Smooth muscle cell (in vitro differentiated cells): ENCODE measurements around the gene RASL11A. TPM values are rescaled to one million over a fixed set of nuclear protein-coding genes. Genes with fewer than 3 reads are reported as not detected.

ENCODE experiments used
- DNase-seq: peaks from one replicate; lab custom pipeline; 2025; ENCODE audit not compliant: unreplicated experiment; lab: John Stamatoyannopoulos, UW
- H2AFZ ChIP-seq: fragments of 200-600 bp; sonication (generic); 2 replicates; pipeline ENCODE4 v1.6.0; 2016; ENCODE audit warnings: antibody characterized with exemption, low read depth, mild to moderate bottlenecking
- H3F3A ChIP-seq: fragments of 200-600 bp; sonication (generic); 2 replicates; pipeline ENCODE4 v1.6.0; 2017; ENCODE audit warnings: antibody characterized with exemption, low read depth
- H3K27ac ChIP-seq: fragments of 200-600 bp; sonication (generic); 2 replicates; pipeline ENCODE4 v1.5.1; 2016; ENCODE audit warnings: low read depth, mild to moderate bottlenecking
- H3K27me3 ChIP-seq: fragments of 200-600 bp; sonication (generic); 2 replicates; pipeline ENCODE4 v1.6.1; 2016; ENCODE audit warnings: low read depth, mild to moderate bottlenecking
- H3K36me3 ChIP-seq: fragments of 200-600 bp; sonication (generic); 2 replicates; pipeline ENCODE4 v1.5.1; 2016; ENCODE audit warnings: low read depth
- H3K4me1 ChIP-seq: fragments of 200-600 bp; sonication (generic); 2 replicates; pipeline ENCODE4 v1.5.1; 2016; ENCODE audit warnings: low read depth
- H3K4me2 ChIP-seq: fragments of 200-600 bp; sonication (generic); 2 replicates; pipeline ENCODE4 v1.6.0; 2016; ENCODE audit warnings: mild to moderate bottlenecking
- H3K4me3 ChIP-seq: fragments of 200-600 bp; sonication (generic); 2 replicates; pipeline ENCODE4 v1.5.1; 2016; ENCODE audit warnings: mild to moderate bottlenecking
- H3K79me2 ChIP-seq: fragments of 200-600 bp; sonication (generic); 2 replicates; pipeline ENCODE4 v1.6.0; 2016; ENCODE audit warnings: low read depth, mild to moderate bottlenecking
- H3K9ac ChIP-seq: fragments of 200-600 bp; sonication (generic); 2 replicates; pipeline ENCODE4 v1.6.0; 2016; ENCODE audit warnings: low read depth
- H3K9me3 ChIP-seq: fragments of 200-600 bp; sonication (generic); replicated peaks from 2 replicates; pipeline ENCODE4 v1.5.1; 2016; ENCODE audit warnings: low read depth
- H4K20me1 ChIP-seq: fragments of 200-600 bp; sonication (generic); 2 replicates; pipeline ENCODE4 v1.6.0; 2016; ENCODE audit warnings: low read depth
- CTCF ChIP-seq: fragments of 200-600 bp; sonication (generic); IDR thresholded peaks from 2 replicates; pipeline ENCODE4 v1.5.1; 2017; ENCODE audit warnings: borderline replicate concordance, mild to moderate bottlenecking, antibody characterized with exemption; ENCODE audit not compliant: insufficient read depth, poor library complexity, severe bottlenecking
- WGBS: methylation state at CpG from one replicate; pipeline ENCODE4 v1.1.7; 2016; ENCODE audit warnings: low lambda C conversion rate; 5-methylcytosine and 5-hydroxymethylcytosine counted together
- polyA plus RNA-seq: library from polyadenylated mRNA; unstranded; fragments of >200 nt; fragmentation: Nextera tagmentation; extraction: Ambion mirVana; gene quantifications from 2 replicates; pipeline ENCODE4 v1.2.1, GENCODE V29; 2016
- total RNA-seq: library from RNA; depleted of rRNA; stranded (reverse); fragments of >200 nt; gene quantifications from 2 replicates; pipeline ENCODE4 v1.2.3, GENCODE V29; 2014

Gene RASL11A
- total and polyA plus RNA-seq, 2 experiments from 2014 or later, result 0.30 to 1.9 TPM

GRCh38 chr13:27281420-27281819, 10.8 kb downstream of the RASL11A start:
- WGBS, result 75% methylated on average over 1 of the region's 1 CpG
- Histone ChIP-seq H3K9ac (no peak overlapping the region), H3K79me2 (no peaks in the 10 kb centered on the region), H3K4me3 (no peak overlapping the region), H3F3A (no peaks in the 10 kb centered on the region), H3K4me1 (no peaks in the 10 kb centered on the region), H2AFZ (no peak overlapping the region), H3K4me2 (no peak overlapping the region), H3K27ac (no peak overlapping the region), H4K20me1 (no peaks in the 10 kb centered on the region), H3K27me3 (peaks cover 19% of the 10 kb centered on the region), H3K9me3 (no peaks in the 10 kb centered on the region), H3K36me3 (no peaks in the 10 kb centered on the region)
- TF ChIP-seq CTCF, result no peak
- no peak for DNase-seq

- no peak for DNase-seq
Observed at GRCh38 chr13:27283906-27284493, 13.4 kb downstream of the RASL11A start.

GRCh38 chr13:27288392-27288791, 17.8 kb downstream of the RASL11A start:
- TF ChIP-seq CTCF, result no peak
- peaks cover 6% of the 10 kb centered on the region for H3K27me3 ChIP-seq
- no peaks in the 10 kb centered on the region for H3K4me1 ChIP-seq
- H3K4me2 ChIP-seq, result no peak overlapping the region
- no peaks in the 10 kb centered on the region for H3K9me3 ChIP-seq
- no peak overlapping the region for H3K4me3 ChIP-seq
- 94% methylated on average over 4 of the region's 4 CpGs for WGBS
- H3K79me2 ChIP-seq, result no peaks in the 10 kb centered on the region
- H3K27ac ChIP-seq, result no peak overlapping the region
- no peaks in the 10 kb centered on the region for H3F3A ChIP-seq
- no peak overlapping the region for H3K9ac ChIP-seq
- no peaks in the 10 kb centered on the region for H3K36me3 ChIP-seq
- H4K20me1 ChIP-seq, result no peaks in the 10 kb centered on the region
- no peak for DNase-seq
- H2AFZ ChIP-seq, result no peak overlapping the region

More at GRCh38 chr13:27283906-27284493, 13.4 kb downstream of the RASL11A start:
- H4K20me1 ChIP-seq, result no peaks in the 10 kb centered on the region
- H3K36me3 ChIP-seq, result no peaks in the 10 kb centered on the region
- no peak overlapping the region for H3K9ac ChIP-seq
- no peaks in the 10 kb centered on the region for H3K4me1 ChIP-seq
- no peak overlapping the region for H2AFZ ChIP-seq
- H3F3A ChIP-seq, result no peaks in the 10 kb centered on the region
- no peak overlapping the region for H3K27ac ChIP-seq
- no peak overlapping the region for H3K4me3 ChIP-seq
- no peak for TF ChIP-seq CTCF
- H3K79me2 ChIP-seq, result no peaks in the 10 kb centered on the region
- H3K9me3 ChIP-seq, result no peaks in the 10 kb centered on the region
- no peak overlapping the region for H3K4me2 ChIP-seq
- WGBS, result 86% methylated on average over 4 of the region's 4 CpGs
- H3K27me3 ChIP-seq, result peaks cover 1% of the 10 kb centered on the region

GRCh38 chr13:27289011-27289665, 18.5 kb downstream of the RASL11A start:
- H3K79me2 ChIP-seq, result no peaks in the 10 kb centered on the region
- H3K4me2 ChIP-seq, result no peak overlapping the region
- no peak overlapping the region for H3K27ac ChIP-seq
- H3K9ac ChIP-seq, result no peak overlapping the region
- H3K27me3 ChIP-seq, result peaks cover 14% of the 10 kb centered on the region
- H3K9me3 ChIP-seq, result no peaks in the 10 kb centered on the region
- no peaks in the 10 kb centered on the region for H3K4me1 ChIP-seq
- 88% methylated on average over 2 of the region's 2 CpGs for WGBS
- no peaks in the 10 kb centered on the region for H4K20me1 ChIP-seq
- no peak overlapping the region for H2AFZ ChIP-seq
- H3K4me3 ChIP-seq, result no peak overlapping the region
- H3F3A ChIP-seq, result no peaks in the 10 kb centered on the region
- H3K36me3 ChIP-seq, result no peaks in the 10 kb centered on the region
- TF ChIP-seq CTCF, result no peak
- DNase-seq, result no peak
